ENCODE measurements around the gene GRK2. TPM values are rescaled to one million over a fixed set of nuclear protein-coding genes. Genes with fewer than 3 reads are reported as not detected.
A peak's percentile ranks its signal among the peaks of the same experiment; 100 is the strongest.

The GRK2 gene
- total and polyA plus RNA-seq, 8 donors: 55.2 to 118 (median 59.4) TPM

- DNase-seq (peak in 2 of 4 donors; percentile 26 to 79), ATAC-seq (no peak)
- Histone ChIP-seq H3K4me1 (peaks cover 26 to 99% of the 10 kb centered on the region in 2 donors), H3K27ac (peak overlapping the region in 1 of 2 donors; percentile 100), H3K27me3 (no peaks in the 10 kb centered on the region), H3K9me3 (no peaks in the 10 kb centered on the region), H3K4me3 (no peak overlapping the region), H3K36me3 (peaks cover 0 to 80% of the 10 kb centered on the region in 2 donors)
- intact Hi-C loops (cut with DNase I): no loop called here
- TF ChIP-seq, protein P1, sequence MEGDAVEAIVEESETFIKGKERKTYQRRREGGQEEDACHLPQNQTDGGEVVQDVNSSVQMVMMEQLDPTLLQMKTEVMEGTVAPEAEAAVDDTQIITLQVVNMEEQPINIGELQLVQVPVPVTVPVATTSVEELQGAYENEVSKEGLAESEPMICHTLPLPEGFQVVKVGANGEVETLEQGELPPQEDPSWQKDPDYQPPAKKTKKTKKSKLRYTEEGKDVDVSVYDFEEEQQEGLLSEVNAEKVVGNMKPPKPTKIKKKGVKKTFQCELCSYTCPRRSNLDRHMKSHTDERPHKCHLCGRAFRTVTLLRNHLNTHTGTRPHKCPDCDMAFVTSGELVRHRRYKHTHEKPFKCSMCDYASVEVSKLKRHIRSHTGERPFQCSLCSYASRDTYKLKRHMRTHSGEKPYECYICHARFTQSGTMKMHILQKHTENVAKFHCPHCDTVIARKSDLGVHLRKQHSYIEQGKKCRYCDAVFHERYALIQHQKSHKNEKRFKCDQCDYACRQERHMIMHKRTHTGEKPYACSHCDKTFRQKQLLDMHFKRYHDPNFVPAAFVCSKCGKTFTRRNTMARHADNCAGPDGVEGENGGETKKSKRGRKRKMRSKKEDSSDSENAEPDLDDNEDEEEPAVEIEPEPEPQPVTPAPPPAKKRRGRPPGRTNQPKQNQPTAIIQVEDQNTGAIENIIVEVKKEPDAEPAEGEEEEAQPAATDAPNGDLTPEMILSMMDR (IDR thresholded peaks at IDR 0.05): no peak
Observed at GRCh38 chr11:67280788-67281551, 14.7 kb downstream of the GRK2 start.

DNA sequence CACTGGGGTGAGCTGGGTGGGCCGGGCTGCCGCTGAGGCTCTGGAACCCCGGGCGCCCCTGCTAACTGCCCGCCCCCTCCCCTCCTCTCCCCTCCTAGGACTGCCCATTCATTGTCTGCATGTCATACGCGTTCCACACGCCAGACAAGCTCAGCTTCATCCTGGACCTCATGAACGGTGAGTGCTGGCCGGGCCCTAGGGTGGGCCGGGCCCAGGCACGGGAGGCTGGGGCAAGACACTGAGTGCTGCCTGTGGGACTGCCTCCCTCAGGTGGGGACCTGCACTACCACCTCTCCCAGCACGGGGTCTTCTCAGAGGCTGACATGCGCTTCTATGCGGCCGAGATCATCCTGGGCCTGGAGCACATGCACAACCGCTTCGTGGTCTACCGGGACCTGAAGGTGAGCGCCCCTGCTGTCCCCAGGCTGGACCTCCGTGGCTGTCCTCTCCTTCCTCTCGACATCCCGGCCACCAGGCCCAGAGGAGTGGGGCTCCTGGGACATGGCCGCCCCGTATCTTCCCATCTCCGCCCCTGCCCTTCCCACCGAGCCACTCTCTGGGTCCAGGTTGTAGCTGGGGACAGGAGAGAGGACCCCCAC lies 15.4 kb downstream of the GRK2 start:
- H3K4me3 ChIP-seq: no peak overlapping the region
- intact Hi-C loops (cut with DNase I): no loop called here
- no peaks in the 10 kb centered on the region for H3K9me3 ChIP-seq
- no peaks in the 10 kb centered on the region for H3K27me3 ChIP-seq
- peaks cover 19 to 99% of the 10 kb centered on the region in 2 donors for H3K4me1 ChIP-seq
- H3K27ac ChIP-seq: peak overlapping the region in 1 of 2 donors; percentile 100
- H3K36me3 ChIP-seq: peaks cover 0 to 87% of the 10 kb centered on the region in 2 donors
- TF ChIP-seq, protein P1 (IDR thresholded peaks at IDR 0.05): no peak
- no peak for ATAC-seq
- DNase-seq: peak in 1 of 4 donors; percentile 23

DNA sequence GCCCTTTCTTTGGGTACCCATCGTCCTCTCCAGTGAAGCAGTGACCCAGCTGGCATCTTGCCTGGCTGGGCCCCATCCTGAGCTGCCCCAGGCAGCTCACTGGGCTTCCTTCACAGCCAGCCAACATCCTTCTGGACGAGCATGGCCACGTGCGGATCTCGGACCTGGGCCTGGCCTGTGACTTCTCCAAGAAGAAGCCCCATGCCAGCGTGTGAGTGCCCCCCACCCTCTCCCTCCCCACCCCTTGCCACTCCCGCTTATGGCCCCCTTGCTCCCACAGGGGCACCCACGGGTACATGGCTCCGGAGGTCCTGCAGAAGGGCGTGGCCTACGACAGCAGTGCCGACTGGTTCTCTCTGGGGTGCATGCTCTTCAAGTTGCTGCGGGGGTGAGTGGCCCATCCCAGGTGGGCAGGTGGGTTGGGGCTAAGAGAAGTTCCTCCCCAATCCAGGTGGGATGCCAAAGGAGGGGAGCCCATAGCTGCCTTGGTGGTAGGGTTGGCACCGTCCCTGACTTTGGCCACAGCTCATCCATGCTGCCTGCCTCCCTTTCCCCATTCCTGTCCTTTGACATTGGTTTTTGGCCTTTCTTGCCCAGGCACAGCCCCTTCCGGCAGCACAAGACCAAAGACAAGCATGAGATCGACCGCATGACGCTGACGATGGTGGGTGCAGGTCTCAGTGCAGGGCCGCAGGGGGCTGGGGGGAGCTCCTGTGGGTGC lies 16.0 kb downstream of the GRK2 start:
- DNase-seq: peak in 2 of 4 donors; percentile 32 to 58
- Histone ChIP-seq H3K4me3 (no peak overlapping the region), H3K9me3 (no peaks in the 10 kb centered on the region), H3K4me1 (peaks cover 15 to 99% of the 10 kb centered on the region in 2 donors), H3K27me3 (no peaks in the 10 kb centered on the region), H3K27ac (peak overlapping the region; percentile 58 to 100), H3K36me3 (peaks cover 0 to 94% of the 10 kb centered on the region in 2 donors)
- intact Hi-C loops (cut with DNase I): no loop called here
- TF ChIP-seq, protein P1 (IDR thresholded peaks at IDR 0.05): no peak
- no peak for ATAC-seq

GRCh38 chr11:67282876-67283371 lies 16.7 kb downstream of the GRK2 start:
- H3K36me3 ChIP-seq: peaks cover 0 to 96% of the 10 kb centered on the region in 2 donors
- DNase-seq: peak in 2 of 4 donors; percentile 35 to 72
- H3K9me3 ChIP-seq: no peaks in the 10 kb centered on the region
- H3K4me3 ChIP-seq: peak overlapping the region in 1 of 2 donors; percentile 89
- ATAC-seq: no peak
- H3K4me1 ChIP-seq: peaks cover 15 to 99% of the 10 kb centered on the region in 2 donors
- peak overlapping the region; percentile 58 to 100 for H3K27ac ChIP-seq
- no peaks in the 10 kb centered on the region for H3K27me3 ChIP-seq
- intact Hi-C loops (cut with DNase I): no loop called here
- TF ChIP-seq, protein P1 (IDR thresholded peaks at IDR 0.05): no peak

Data from left lung (tissue), 10 donors.